ENCODE results near the gene RYK. TPM values are rescaled to one million over a fixed set of nuclear protein-coding genes. Genes with fewer than 3 reads are reported as not detected.

Gene RYK
- total and polyA plus RNA-seq, 4 donors: 7.5 to 36.1 (median 15.3) TPM

DNA sequence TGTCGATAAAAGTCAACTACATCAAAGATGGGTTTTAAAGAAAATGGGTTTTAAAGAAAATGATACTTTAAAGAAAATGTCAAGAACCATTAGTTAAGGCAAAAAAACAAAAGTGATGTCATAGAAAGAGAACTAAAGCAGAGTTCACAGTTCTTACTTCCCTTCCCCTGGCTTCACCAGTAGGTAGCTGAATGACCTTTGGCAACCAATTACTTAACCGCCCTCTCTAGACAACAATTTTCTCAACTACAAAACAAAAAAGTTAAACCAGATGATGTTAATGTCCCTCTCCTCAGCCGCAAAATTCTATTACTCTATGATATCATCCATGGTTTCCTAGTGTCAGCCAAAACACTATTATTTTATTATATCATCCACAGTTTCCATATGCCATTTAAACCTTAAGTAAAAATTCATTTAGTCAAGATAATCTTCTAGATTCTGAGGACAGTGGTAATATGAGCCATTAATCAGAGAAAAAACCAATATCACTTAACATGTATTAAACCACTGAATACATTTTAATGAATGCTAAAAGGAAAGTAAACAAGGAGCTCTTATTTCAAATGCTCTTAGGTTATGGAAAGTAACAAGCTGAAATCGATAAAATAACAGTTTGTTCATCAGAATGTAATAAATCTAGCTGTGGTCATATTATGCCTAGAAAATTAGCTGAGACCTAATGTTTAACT lies 13.1 kb downstream of the RYK start:
- H3K27me3 ChIP-seq (ENCODE audit: control insufficient read depth in 4 of 4, insufficient read depth in 4 of 4, low read length in 3 of 4): no peaks in the 10 kb centered on the region
- WGBS: 56% methylated on average over 4 of the region's 4 CpGs
- no peak for DNase-seq (ENCODE audit: low spot score)
- no peak overlapping the region for H3K9ac ChIP-seq (ENCODE audit: low read depth in 1 of 2, low read length in 2 of 2)
- H3K9me3 ChIP-seq (ENCODE audit: control insufficient read depth in 4 of 4, low read length in 3 of 4): no peaks in the 10 kb centered on the region
- TF ChIP-seq JUND (IDR thresholded peaks at IDR 0.05) (peak; percentile 49 to 59), FOXA2 (IDR thresholded peaks at IDR 0.05) (no peak), YY1 (IDR thresholded peaks at IDR 0.05) (no peak), HNF4A (conservative IDR thresholded peaks at IDR 0.05) (peak; percentile 63 to 65), RXRA (IDR thresholded peaks at IDR 0.05) (peak; percentile 65 to 74), EGR1 (IDR thresholded peaks at IDR 0.05; ENCODE audit: low read depth in 2 of 2) (no peak), HNF4G (IDR thresholded peaks at IDR 0.05) (no peak), RAD21 (IDR thresholded peaks at IDR 0.05) (no peak), SP1 (IDR thresholded peaks at IDR 0.05) (peak; percentile 42), GABPA (IDR thresholded peaks at IDR 0.05 in 1 of 2, conservative IDR thresholded peaks at IDR 0.05 in 1 of 2) (no peak), NR2F2 (IDR thresholded peaks at IDR 0.05) (no peak), FOXA1 (IDR thresholded peaks at IDR 0.05) (no peak), TAF1 (conservative IDR thresholded peaks at IDR 0.05) (no peak)
- TF ChIP-seq, protein P1, sequence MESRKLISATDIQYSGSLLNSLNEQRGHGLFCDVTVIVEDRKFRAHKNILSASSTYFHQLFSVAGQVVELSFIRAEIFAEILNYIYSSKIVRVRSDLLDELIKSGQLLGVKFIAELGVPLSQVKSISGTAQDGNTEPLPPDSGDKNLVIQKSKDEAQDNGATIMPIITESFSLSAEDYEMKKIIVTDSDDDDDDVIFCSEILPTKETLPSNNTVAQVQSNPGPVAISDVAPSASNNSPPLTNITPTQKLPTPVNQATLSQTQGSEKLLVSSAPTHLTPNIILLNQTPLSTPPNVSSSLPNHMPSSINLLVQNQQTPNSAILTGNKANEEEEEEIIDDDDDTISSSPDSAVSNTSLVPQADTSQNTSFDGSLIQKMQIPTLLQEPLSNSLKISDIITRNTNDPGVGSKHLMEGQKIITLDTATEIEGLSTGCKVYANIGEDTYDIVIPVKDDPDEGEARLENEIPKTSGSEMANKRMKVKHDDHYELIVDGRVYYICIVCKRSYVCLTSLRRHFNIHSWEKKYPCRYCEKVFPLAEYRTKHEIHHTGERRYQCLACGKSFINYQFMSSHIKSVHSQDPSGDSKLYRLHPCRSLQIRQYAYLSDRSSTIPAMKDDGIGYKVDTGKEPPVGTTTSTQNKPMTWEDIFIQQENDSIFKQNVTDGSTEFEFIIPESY (IDR thresholded peaks at IDR 0.05): no peak
- TF ChIP-seq, protein P2, sequence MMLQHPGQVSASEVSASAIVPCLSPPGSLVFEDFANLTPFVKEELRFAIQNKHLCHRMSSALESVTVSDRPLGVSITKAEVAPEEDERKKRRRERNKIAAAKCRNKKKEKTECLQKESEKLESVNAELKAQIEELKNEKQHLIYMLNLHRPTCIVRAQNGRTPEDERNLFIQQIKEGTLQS (IDR thresholded peaks at IDR 0.05): no peak
- TF ChIP-seq, protein P3, sequence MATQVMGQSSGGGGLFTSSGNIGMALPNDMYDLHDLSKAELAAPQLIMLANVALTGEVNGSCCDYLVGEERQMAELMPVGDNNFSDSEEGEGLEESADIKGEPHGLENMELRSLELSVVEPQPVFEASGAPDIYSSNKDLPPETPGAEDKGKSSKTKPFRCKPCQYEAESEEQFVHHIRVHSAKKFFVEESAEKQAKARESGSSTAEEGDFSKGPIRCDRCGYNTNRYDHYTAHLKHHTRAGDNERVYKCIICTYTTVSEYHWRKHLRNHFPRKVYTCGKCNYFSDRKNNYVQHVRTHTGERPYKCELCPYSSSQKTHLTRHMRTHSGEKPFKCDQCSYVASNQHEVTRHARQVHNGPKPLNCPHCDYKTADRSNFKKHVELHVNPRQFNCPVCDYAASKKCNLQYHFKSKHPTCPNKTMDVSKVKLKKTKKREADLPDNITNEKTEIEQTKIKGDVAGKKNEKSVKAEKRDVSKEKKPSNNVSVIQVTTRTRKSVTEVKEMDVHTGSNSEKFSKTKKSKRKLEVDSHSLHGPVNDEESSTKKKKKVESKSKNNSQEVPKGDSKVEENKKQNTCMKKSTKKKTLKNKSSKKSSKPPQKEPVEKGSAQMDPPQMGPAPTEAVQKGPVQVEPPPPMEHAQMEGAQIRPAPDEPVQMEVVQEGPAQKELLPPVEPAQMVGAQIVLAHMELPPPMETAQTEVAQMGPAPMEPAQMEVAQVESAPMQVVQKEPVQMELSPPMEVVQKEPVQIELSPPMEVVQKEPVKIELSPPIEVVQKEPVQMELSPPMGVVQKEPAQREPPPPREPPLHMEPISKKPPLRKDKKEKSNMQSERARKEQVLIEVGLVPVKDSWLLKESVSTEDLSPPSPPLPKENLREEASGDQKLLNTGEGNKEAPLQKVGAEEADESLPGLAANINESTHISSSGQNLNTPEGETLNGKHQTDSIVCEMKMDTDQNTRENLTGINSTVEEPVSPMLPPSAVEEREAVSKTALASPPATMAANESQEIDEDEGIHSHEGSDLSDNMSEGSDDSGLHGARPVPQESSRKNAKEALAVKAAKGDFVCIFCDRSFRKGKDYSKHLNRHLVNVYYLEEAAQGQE (IDR thresholded peaks at IDR 0.05): no peak
- TF ChIP-seq, protein P4, sequence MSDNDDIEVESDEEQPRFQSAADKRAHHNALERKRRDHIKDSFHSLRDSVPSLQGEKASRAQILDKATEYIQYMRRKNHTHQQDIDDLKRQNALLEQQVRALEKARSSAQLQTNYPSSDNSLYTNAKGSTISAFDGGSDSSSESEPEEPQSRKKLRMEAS (IDR thresholded peaks at IDR 0.05): peak; percentile 14
- TF ChIP-seq, protein P5, sequence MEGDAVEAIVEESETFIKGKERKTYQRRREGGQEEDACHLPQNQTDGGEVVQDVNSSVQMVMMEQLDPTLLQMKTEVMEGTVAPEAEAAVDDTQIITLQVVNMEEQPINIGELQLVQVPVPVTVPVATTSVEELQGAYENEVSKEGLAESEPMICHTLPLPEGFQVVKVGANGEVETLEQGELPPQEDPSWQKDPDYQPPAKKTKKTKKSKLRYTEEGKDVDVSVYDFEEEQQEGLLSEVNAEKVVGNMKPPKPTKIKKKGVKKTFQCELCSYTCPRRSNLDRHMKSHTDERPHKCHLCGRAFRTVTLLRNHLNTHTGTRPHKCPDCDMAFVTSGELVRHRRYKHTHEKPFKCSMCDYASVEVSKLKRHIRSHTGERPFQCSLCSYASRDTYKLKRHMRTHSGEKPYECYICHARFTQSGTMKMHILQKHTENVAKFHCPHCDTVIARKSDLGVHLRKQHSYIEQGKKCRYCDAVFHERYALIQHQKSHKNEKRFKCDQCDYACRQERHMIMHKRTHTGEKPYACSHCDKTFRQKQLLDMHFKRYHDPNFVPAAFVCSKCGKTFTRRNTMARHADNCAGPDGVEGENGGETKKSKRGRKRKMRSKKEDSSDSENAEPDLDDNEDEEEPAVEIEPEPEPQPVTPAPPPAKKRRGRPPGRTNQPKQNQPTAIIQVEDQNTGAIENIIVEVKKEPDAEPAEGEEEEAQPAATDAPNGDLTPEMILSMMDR (IDR thresholded peaks at IDR 0.05; ENCODE audit: low read depth, low read length, missing input control): no peak
- peaks cover 12 to 30% (median 18%) of the 10 kb centered on the region in 4 donors for H3K4me1 ChIP-seq (ENCODE audit: control insufficient read depth in 4 of 4, insufficient read depth in 4 of 4, low read length in 3 of 4)
- H3K27ac ChIP-seq (ENCODE audit: low read depth in 1 of 2, low read length in 2 of 2): peak overlapping the region; percentile 78 to 83
- no peak overlapping the region for H3K4me3 ChIP-seq (ENCODE audit: low read depth in 1 of 3, low read length in 3 of 3)
- H3K36me3 ChIP-seq (ENCODE audit: control insufficient read depth in 4 of 4, insufficient read depth in 3 of 4, low read depth in 1 of 4, low read length in 3 of 4): no peaks in the 10 kb centered on the region
